Measurements from ENCODE around the gene METTL9. TPM values are rescaled to one million over a fixed set of nuclear protein-coding genes. Genes with fewer than 3 reads are reported as not detected.

METTL9 gene
- total and polyA plus RNA-seq, 2 experiments from 2014 or later, result 72.5 to 152 TPM

- peaks cover 74% of the 10 kb centered on the region for H3K36me3 Mint-ChIP-seq (ENCODE audit: low read depth)
- no peaks in the 10 kb centered on the region for H3K27me3 Mint-ChIP-seq (ENCODE audit: insufficient read depth, low read depth, poor library complexity)
- H3K4me3 Mint-ChIP-seq, result no peak overlapping the region
- Histone ChIP-seq H2AFZ (no peak overlapping the region), H3K27me3 (ENCODE audit: insufficient read depth) (no peaks in the 10 kb centered on the region), H3K36me3 (ENCODE audit: insufficient read depth) (peaks cover 9% of the 10 kb centered on the region), H3K4me2 (no peak overlapping the region), H3K4me1 (ENCODE audit: insufficient read depth) (no peaks in the 10 kb centered on the region), H3K9me2 (ENCODE audit: insufficient read depth) (no peaks in the 10 kb centered on the region), H3F3A (replicated peaks; ENCODE audit: low read depth) (no peaks in the 10 kb centered on the region), H3K27ac (ENCODE audit: low read depth) (no peak overlapping the region), H3K4me3 (no peak overlapping the region), H4K20me1 (replicated peaks; ENCODE audit: insufficient read depth) (peaks cover 3% of the 10 kb centered on the region; the same call in 1 of the 2 replicates), H3K79me2 (replicated peaks; ENCODE audit: insufficient read depth) (no peaks in the 10 kb centered on the region)
- peaks cover 11% of the 10 kb centered on the region; the same call in 2 of the 3 replicates for H3K9me3 Mint-ChIP-seq
- H3K4me1 Mint-ChIP-seq, result peaks cover 5% of the 10 kb centered on the region; the same call in 1 of the 3 replicates
- TF ChIP-seq EZH2 (IDR thresholded peaks at IDR 0.05; ENCODE audit: low read depth, unreplicated experiment), result no peak
- TF ChIP-seq EZH2phosphoT487 (IDR thresholded peaks at IDR 0.05; ENCODE audit: unreplicated experiment), result no peak
- no peak for TF ChIP-seq CREB1 (CRISPR knock-in tag; IDR thresholded peaks at IDR 0.05; ENCODE audit: low read depth)
- no peak for TF ChIP-seq POLR2AphosphoS5 (IDR thresholded peaks at IDR 0.05; ENCODE audit: low read depth)
- TF ChIP-seq NANOG (IDR thresholded peaks at IDR 0.05; ENCODE audit: borderline replicate concordance), result no peak
- no peak for TF ChIP-seq ZNF114 (CRISPR knock-in tag; IDR thresholded peaks at IDR 0.05)
- TF ChIP-seq REST (IDR thresholded peaks at IDR 0.05; ENCODE audit: unreplicated experiment), result no peak
- TF ChIP-seq STAT1 (IDR thresholded peaks at IDR 0.05; ENCODE audit: unreplicated experiment), result no peak
- TF ChIP-seq CTCF (conservative IDR thresholded peaks at IDR 0.05; ENCODE audit: low read depth in 2 of 2), result no peak
- no peak for TF ChIP-seq JUNB (IDR thresholded peaks at IDR 0.05; ENCODE audit: unreplicated experiment)
- no peak for TF ChIP-seq ZNF331 (CRISPR knock-in tag; IDR thresholded peaks at IDR 0.05; ENCODE audit: low read depth)
- no peak for TF ChIP-seq ZNF462 (CRISPR knock-in tag; IDR thresholded peaks at IDR 0.05)
- TF ChIP-seq ETS1 (IDR thresholded peaks at IDR 0.05), result no peak
- no peak for DNase-seq (ENCODE audit: low spot score)
- ATAC-seq, result no peak
- H3K27ac Mint-ChIP-seq, result no peak overlapping the region
Measured at GRCh38 chr16:21628121-21628726, 28.8 kb downstream of the METTL9 start.

Measured in GM23338 (cell line).